ENCODE measurements around the gene HOXA6. TPM values are rescaled to one million over a fixed set of nuclear protein-coding genes. Genes with fewer than 3 reads are reported as not detected.

The HOXA6 gene
- polyA plus RNA-seq, 2 of the 4 experiments (the other 2 are of a cell fraction), result 0.90 to 2.1 TPM

- Histone ChIP-seq H3K4me2 (peak overlapping the region; percentile 96), H3K27ac (peak overlapping the region in 1 of 2 experiments; percentile 87; a peak in 5 of 6 replicates), H3K9me3 (no peaks in the 10 kb centered on the region), H3K4me3 (peak overlapping the region; percentile 56; the same call in 2 of the 3 replicates), H3K4me1 (peaks cover 21% of the 10 kb centered on the region)
- CTCF ChIA-PET, result interaction anchor here (0.7 to 3.4 kb wide), 32 partner anchors 8 to 1286 kb away, joined by 3 to 33 read pairs (median 5); partner anchors contain the start of genes HOXA13, HOXA3 and HOXA7
- FAIRE-seq (no peak), DNase-seq (ENCODE audit: low read depth in 1 of 2, low spot score in 1 of 2) (no peak), ATAC-seq (no peak)
- TF ChIP-seq REST (IDR thresholded peaks at IDR 0.05), result no peak
- TF ChIP-seq HOXB5 (CRISPR knock-in tag; IDR thresholded peaks at IDR 0.05), result no peak
- no peak for TF ChIP-seq MAFK (IDR thresholded peaks at IDR 0.05; ENCODE audit: partially characterized antibody)
- no peak for TF ChIP-seq SMC3 (IDR thresholded peaks at IDR 0.05)
- TF ChIP-seq EHMT2 (IDR thresholded peaks at IDR 0.05; ENCODE audit: low read depth), result no peak
- TF ChIP-seq TFCP2L1 (CRISPR knock-in tag; IDR thresholded peaks at IDR 0.05), result no peak
- no peak for TF ChIP-seq SREBF2 (IDR thresholded peaks at IDR 0.05)
- no peak for TF ChIP-seq HES2 (IDR thresholded peaks at IDR 0.05)
- TF ChIP-seq FOSL2 (IDR thresholded peaks at IDR 0.05), result no peak
- no peak for TF ChIP-seq FOSL2 (CRISPR knock-in tag; IDR thresholded peaks at IDR 0.05)
- no peak for TF ChIP-seq BHLHE40 (IDR thresholded peaks at IDR 0.05; ENCODE audit: low read depth, low read length)
- no peak for TF ChIP-seq GATA3 (IDR thresholded peaks at IDR 0.05; ENCODE audit: borderline replicate concordance)
- no peak for TF ChIP-seq RARB (CRISPR knock-in tag; IDR thresholded peaks at IDR 0.05)
- no peak for TF ChIP-seq CEBPB (IDR thresholded peaks at IDR 0.05)
- TF ChIP-seq MAX (IDR thresholded peaks at IDR 0.05), result no peak
- TF ChIP-seq ZNF302 (CRISPR knock-in tag; IDR thresholded peaks at IDR 0.05), result no peak
- TF ChIP-seq MAZ (IDR thresholded peaks at IDR 0.05; ENCODE audit: borderline replicate concordance, low read depth, low read length), result no peak
- WGBS (ENCODE audit: missing lambda C conversion rate), result 93% methylated on average over 14 of the region's 14 CpGs
- POLR2A ChIA-PET, result interaction anchor here (1.5 kb wide), 1 partner anchor 22 kb away, joined by 3 read pairs; the partner anchor contains the start of gene HOXA7
Measured at GRCh38 chr7:27179030-27179429, 31.5 kb upstream of the HOXA6 start.

GRCh38 chr7:27178366-27178765 is 30.8 kb upstream of the HOXA6 start:
- ChIA-PET POLR2A (no interaction called here), CTCF (interaction anchor here (0.7 to 3.4 kb wide), 16 partner anchors 8 to 1286 kb away, joined by 3 to 33 read pairs (median 8); partner anchors contain the start of genes HOXA3 and HOXA7)
- H3K27ac ChIP-seq, result no peak overlapping the region
- ATAC-seq (no peak), FAIRE-seq (no peak), DNase-seq (ENCODE audit: low read depth in 1 of 2, low spot score in 1 of 2) (no peak)
- TF ChIP-seq ZFP36 (IDR thresholded peaks at IDR 0.05; ENCODE audit: borderline replicate concordance, partially characterized antibody), result no peak
- TF ChIP-seq FOXS1 (CRISPR knock-in tag; IDR thresholded peaks at IDR 0.05), result no peak
- no peak for TF ChIP-seq PHF8 (IDR thresholded peaks at IDR 0.05; ENCODE audit: borderline replicate concordance, low read depth)
- 94% methylated on average over 6 of the region's 6 CpGs for WGBS (ENCODE audit: missing lambda C conversion rate)
- no peaks in the 10 kb centered on the region for H3K9me3 ChIP-seq
- peaks cover 14% of the 10 kb centered on the region for H3K4me1 ChIP-seq
- H3K4me3 ChIP-seq, result no peak overlapping the region
- no peak overlapping the region for H3K4me2 ChIP-seq

- no peak overlapping the region for H3K4me2 ChIP-seq
- no peak overlapping the region for H3K4me3 ChIP-seq
- no peaks in the 10 kb centered on the region for H3K9me3 ChIP-seq
- no peak for ATAC-seq
- FAIRE-seq, result no peak
- DNase-seq (ENCODE audit: low read depth in 1 of 2, low spot score in 1 of 2), result no peak
- ChIA-PET POLR2A (no interaction called here), CTCF (interaction anchor here (1.0 to 3.4 kb wide), 7 partner anchors 8 to 1285 kb away, joined by 3 to 33 read pairs (median 14); no protein-coding TSS in a partner anchor)
- peaks cover 13% of the 10 kb centered on the region for H3K4me1 ChIP-seq
- no peak overlapping the region for H3K27ac ChIP-seq
- 78% methylated on average over 5 of the region's 5 CpGs for WGBS (ENCODE audit: missing lambda C conversion rate)
- TF ChIP-seq FOSL2 (IDR thresholded peaks at IDR 0.05), result no peak
- no peak for TF ChIP-seq FOSL2 (CRISPR knock-in tag; IDR thresholded peaks at IDR 0.05)
- no peak for TF ChIP-seq POLR2A (IDR thresholded peaks at IDR 0.05; ENCODE audit: low read length)
- no peak for TF ChIP-seq MAFK (IDR thresholded peaks at IDR 0.05; ENCODE audit: partially characterized antibody)
- no peak for TF ChIP-seq ELK1 (IDR thresholded peaks at IDR 0.05; ENCODE audit: low read depth, low read length)
- no peak for TF ChIP-seq MYC (IDR thresholded peaks at IDR 0.05; ENCODE audit: borderline replicate concordance, low read length)
- no peak for TF ChIP-seq ZNF302 (CRISPR knock-in tag; IDR thresholded peaks at IDR 0.05)
- no peak for TF ChIP-seq ATOH8 (CRISPR knock-in tag; IDR thresholded peaks at IDR 0.05; ENCODE audit: low read depth)
- TF ChIP-seq PBX3 (IDR thresholded peaks at IDR 0.05), result no peak
Measured at GRCh38 chr7:27177795-27178320, 30.3 kb upstream of the HOXA6 start.
